ENCODE data around the gene CLDN10. TPM values are rescaled to one million over a fixed set of nuclear protein-coding genes. Genes with fewer than 3 reads are reported as not detected.
A peak's percentile ranks its signal among the peaks of the same experiment; 100 is the strongest.

CLDN10 gene
- total and polyA plus RNA-seq, 2 of the 8 experiments (the other 6 are each of a cell fraction or from before 2014, with no cell fraction given): 41.2 to 43.6 TPM

DNA sequence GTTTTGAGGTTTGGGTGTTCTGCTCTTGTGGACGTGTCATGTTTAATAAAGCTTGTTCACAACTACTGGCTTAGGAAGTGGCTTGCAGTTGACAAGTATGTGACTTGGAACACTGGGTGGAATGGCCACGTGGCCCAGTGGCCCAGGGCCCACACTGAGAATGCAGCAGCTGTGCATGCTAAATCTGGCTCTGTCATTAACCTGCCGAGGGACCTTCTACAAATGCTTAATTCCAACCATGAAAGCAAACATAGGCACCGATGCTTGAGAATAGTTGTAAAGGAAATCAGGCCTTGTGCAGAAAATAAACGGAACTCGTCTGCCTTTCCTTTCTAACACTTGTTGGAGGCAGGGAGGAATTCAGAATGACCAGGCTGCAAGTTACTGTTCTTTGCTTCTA, 11.6 kb upstream of the CLDN10 start:
- H4K20me1 ChIP-seq (replicated peaks in 1 of 2; ENCODE audit: control insufficient read depth in 1 of 2, insufficient read depth in 2 of 2, low read length in 2 of 2): no peaks in the 10 kb centered on the region
- peak overlapping the region; percentile 86; the same call in 1 of the 2 replicates for H2AFZ ChIP-seq (ENCODE audit: low read length)
- no peak overlapping the region for H3K4me2 ChIP-seq (ENCODE audit: insufficient read depth in 1 of 2, low read depth in 2 of 2, low read length in 2 of 2)
- H4K8ac ChIP-seq (ENCODE audit: extremely low read depth, insufficient read depth, low read length): no peak overlapping the region
- H2AK5ac ChIP-seq (ENCODE audit: low read depth, low read length): no peak overlapping the region
- no peaks in the 10 kb centered on the region for H3K79me1 ChIP-seq (ENCODE audit: low read depth, low read length)
- H4K5ac ChIP-seq (ENCODE audit: insufficient read length, low read depth, low read length): no peak overlapping the region
- no peak overlapping the region for H3K9ac ChIP-seq (replicated peaks in 1 of 4; ENCODE audit: extremely low read depth in 1 of 4, low read depth in 3 of 4, low read length in 3 of 4)
- H3K27ac ChIP-seq (ENCODE audit: low read depth, low read length): no peak overlapping the region
- H2BK5ac ChIP-seq (ENCODE audit: low read depth, low read length): no peak overlapping the region
- no peaks in the 10 kb centered on the region for H3K36me3 ChIP-seq (ENCODE audit: control insufficient read depth in 2 of 4, insufficient read depth in 4 of 4, low read length in 3 of 4)
- H3K23me2 ChIP-seq (ENCODE audit: low read depth, low read length): no peaks in the 10 kb centered on the region
- H4K91ac ChIP-seq (replicated peaks; ENCODE audit: insufficient read length, low read length): no peak overlapping the region
- no peaks in the 10 kb centered on the region for H3K27me3 ChIP-seq (replicated peaks in 1 of 4; ENCODE audit: control insufficient read depth in 3 of 4, extremely low read depth in 1 of 4, insufficient read depth in 3 of 4, low read length in 3 of 4)
- 78% methylated on average over 6 of the region's 6 CpGs; no CpG with 5 or more reads in 1 of the 2 experiments for WGBS, 2 experiments (ENCODE audit: extremely low coverage in 1 of 2, insufficient coverage in 1 of 2, insufficient read length in 1 of 2, insufficient replicate concordance in 2 of 2, low coverage in 1 of 2, low lambda C conversion rate in 2 of 2, missing lambda C conversion rate in 1 of 2)
- POLR2A ChIA-PET (ENCODE audit: partially characterized antibody): interaction anchor here (1.1 kb wide), 1 partner anchor 23 kb away, joined by 4 read pairs; no protein-coding TSS in a partner anchor
- H3K23ac ChIP-seq (ENCODE audit: insufficient read length): no peak overlapping the region
- H3K4me3 ChIP-seq (ENCODE audit: extremely low read depth in 1 of 4, insufficient read depth in 2 of 4, low read depth in 3 of 4, low read length in 4 of 4): no peak overlapping the region
- H3K18ac ChIP-seq (ENCODE audit: extremely low read depth, low read length): no peak overlapping the region
- H2BK15ac ChIP-seq (ENCODE audit: low read length): no peak overlapping the region
- no peak overlapping the region for H2BK12ac ChIP-seq (ENCODE audit: low read depth, low read length)
- no peak for TF ChIP-seq CTBP2 (IDR thresholded peaks at IDR 0.05; ENCODE audit: borderline replicate concordance, insufficient read depth, insufficient read length, low read length)
- no peak for TF ChIP-seq SUZ12 (IDR thresholded peaks at IDR 0.05; ENCODE audit: low read length)
- no peak for TF ChIP-seq RBBP5 (IDR thresholded peaks at IDR 0.05; ENCODE audit: borderline replicate concordance, low read depth, low read length)
- TF ChIP-seq, protein P1, sequence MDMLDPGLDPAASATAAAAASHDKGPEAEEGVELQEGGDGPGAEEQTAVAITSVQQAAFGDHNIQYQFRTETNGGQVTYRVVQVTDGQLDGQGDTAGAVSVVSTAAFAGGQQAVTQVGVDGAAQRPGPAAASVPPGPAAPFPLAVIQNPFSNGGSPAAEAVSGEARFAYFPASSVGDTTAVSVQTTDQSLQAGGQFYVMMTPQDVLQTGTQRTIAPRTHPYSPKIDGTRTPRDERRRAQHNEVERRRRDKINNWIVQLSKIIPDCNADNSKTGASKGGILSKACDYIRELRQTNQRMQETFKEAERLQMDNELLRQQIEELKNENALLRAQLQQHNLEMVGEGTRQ (IDR thresholded peaks at IDR 0.05; ENCODE audit: low read length): no peak
- no peak for TF ChIP-seq RFX5 (IDR thresholded peaks at IDR 0.05; ENCODE audit: borderline replicate concordance, low read depth, low read length)
- TF ChIP-seq HDAC6 (IDR thresholded peaks at IDR 0.05; ENCODE audit: low read depth, low read length): no peak
- TF ChIP-seq TCF12 (IDR thresholded peaks at IDR 0.05; ENCODE audit: low read depth, low read length): no peak
- no peak for TF ChIP-seq EP300 (IDR thresholded peaks at IDR 0.05; ENCODE audit: borderline replicate concordance in 1 of 2, low read depth in 2 of 2, low read length in 2 of 2)
- TF ChIP-seq KDM1A (IDR thresholded peaks at IDR 0.05; ENCODE audit: borderline replicate concordance, low read length): no peak
- no peak for TF ChIP-seq TAF1 (IDR thresholded peaks at IDR 0.05; ENCODE audit: low read depth, low read length)
- TF ChIP-seq, protein P2, sequence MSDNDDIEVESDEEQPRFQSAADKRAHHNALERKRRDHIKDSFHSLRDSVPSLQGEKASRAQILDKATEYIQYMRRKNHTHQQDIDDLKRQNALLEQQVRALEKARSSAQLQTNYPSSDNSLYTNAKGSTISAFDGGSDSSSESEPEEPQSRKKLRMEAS (IDR thresholded peaks at IDR 0.05): no peak
- H3K4ac ChIP-seq (replicated peaks; ENCODE audit: insufficient read length, low read depth, low read length): no peak overlapping the region
- no peak overlapping the region for H2BK20ac ChIP-seq (ENCODE audit: low read length)
- no peak overlapping the region for H3K14ac ChIP-seq (ENCODE audit: insufficient read length)
- peaks cover 0 to 2% (median 0%) of the 10 kb centered on the region in 4 experiments; a peak in 2 of 7 replicates for H3K4me1 ChIP-seq (replicated peaks in 1 of 4; ENCODE audit: control insufficient read depth in 3 of 4, insufficient read depth in 4 of 4, low read length in 3 of 4)
- H3K9me3 ChIP-seq (ENCODE audit: insufficient read depth in 2 of 2, low read depth in 1 of 2, low read length in 1 of 2): no peaks in the 10 kb centered on the region
- no peak overlapping the region for H2BK120ac ChIP-seq (replicated peaks; ENCODE audit: low read depth, low read length)
- no peaks in the 10 kb centered on the region for H3K79me2 ChIP-seq (ENCODE audit: control insufficient read depth in 1 of 2, insufficient read depth in 2 of 2, low read length in 2 of 2)
- DNase-seq (ENCODE audit: low read depth in 1 of 2, low spot score in 2 of 2): no peak
- FAIRE-seq: no peak
- CTCF ChIA-PET (ENCODE audit: partially characterized antibody): interaction anchor here (1.1 to 2.2 kb wide), 7 partner anchors 11 to 50 kb away, joined by 3 to 11 read pairs (median 4); partner anchors contain the start of gene CLDN10
- no peak overlapping the region for H3K56ac ChIP-seq (replicated peaks; ENCODE audit: insufficient read length, low read depth, low read length)
